ENCODE results near the gene EPHA2. TPM values are rescaled to one million over a fixed set of nuclear protein-coding genes. Genes with fewer than 3 reads are reported as not detected.
A peak's percentile ranks its signal among the peaks of the same experiment; 100 is the strongest.

The EPHA2 gene
- polyA plus RNA-seq, 1 of the 3 experiments (the other 2 are of a cell fraction), result 126 TPM

DNA sequence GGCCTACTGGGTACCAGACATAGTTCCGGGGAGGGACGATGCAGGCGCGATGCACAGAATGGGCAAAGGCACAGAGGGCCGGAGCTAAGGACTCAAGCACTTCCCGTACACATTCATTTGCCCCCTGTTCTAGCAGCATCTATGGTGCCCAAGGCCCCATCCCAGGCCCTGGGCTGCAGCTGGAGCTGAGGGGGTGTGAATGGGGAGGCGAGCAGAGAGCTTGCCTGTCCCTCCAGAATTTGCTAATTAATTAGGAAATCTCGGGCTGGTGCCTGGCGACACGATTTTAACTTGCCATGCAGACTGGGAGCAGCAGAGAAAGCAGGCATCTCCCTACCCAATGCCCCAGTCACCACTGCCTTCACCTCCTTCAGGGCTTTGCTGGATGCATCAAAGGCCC lies 35.9 kb downstream of the EPHA2 start (continued):
- TF ChIP-seq USF2 (IDR thresholded peaks at IDR 0.05; ENCODE audit: borderline replicate concordance, low read depth, low read length) (no peak), FOXM1 (IDR thresholded peaks at IDR 0.05; ENCODE audit: low read depth) (no peak), JUND (IDR thresholded peaks at IDR 0.05) (no peak), NFIC (IDR thresholded peaks at IDR 0.05; ENCODE audit: borderline replicate concordance) (no peak), YY1 (IDR thresholded peaks at IDR 0.05; ENCODE audit: low read depth) (no peak), SMC3 (IDR thresholded peaks at IDR 0.05; ENCODE audit: low read depth, low read length) (no peak)
- TF ChIP-seq, protein P1, sequence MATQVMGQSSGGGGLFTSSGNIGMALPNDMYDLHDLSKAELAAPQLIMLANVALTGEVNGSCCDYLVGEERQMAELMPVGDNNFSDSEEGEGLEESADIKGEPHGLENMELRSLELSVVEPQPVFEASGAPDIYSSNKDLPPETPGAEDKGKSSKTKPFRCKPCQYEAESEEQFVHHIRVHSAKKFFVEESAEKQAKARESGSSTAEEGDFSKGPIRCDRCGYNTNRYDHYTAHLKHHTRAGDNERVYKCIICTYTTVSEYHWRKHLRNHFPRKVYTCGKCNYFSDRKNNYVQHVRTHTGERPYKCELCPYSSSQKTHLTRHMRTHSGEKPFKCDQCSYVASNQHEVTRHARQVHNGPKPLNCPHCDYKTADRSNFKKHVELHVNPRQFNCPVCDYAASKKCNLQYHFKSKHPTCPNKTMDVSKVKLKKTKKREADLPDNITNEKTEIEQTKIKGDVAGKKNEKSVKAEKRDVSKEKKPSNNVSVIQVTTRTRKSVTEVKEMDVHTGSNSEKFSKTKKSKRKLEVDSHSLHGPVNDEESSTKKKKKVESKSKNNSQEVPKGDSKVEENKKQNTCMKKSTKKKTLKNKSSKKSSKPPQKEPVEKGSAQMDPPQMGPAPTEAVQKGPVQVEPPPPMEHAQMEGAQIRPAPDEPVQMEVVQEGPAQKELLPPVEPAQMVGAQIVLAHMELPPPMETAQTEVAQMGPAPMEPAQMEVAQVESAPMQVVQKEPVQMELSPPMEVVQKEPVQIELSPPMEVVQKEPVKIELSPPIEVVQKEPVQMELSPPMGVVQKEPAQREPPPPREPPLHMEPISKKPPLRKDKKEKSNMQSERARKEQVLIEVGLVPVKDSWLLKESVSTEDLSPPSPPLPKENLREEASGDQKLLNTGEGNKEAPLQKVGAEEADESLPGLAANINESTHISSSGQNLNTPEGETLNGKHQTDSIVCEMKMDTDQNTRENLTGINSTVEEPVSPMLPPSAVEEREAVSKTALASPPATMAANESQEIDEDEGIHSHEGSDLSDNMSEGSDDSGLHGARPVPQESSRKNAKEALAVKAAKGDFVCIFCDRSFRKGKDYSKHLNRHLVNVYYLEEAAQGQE (IDR thresholded peaks at IDR 0.05; ENCODE audit: low read depth, low read length), result no peak

- 86% methylated on average over 2 of the region's 6 CpGs for WGBS (ENCODE audit: low lambda C conversion rate)
- POLR2A ChIA-PET, result no interaction called here
- Histone ChIP-seq H3K9me3 (no peaks in the 10 kb centered on the region), H3K4me3 (ENCODE audit: low read depth in 2 of 2, low read length in 1 of 2) (no peak overlapping the region), H3F3A (replicated peaks; ENCODE audit: insufficient read depth) (peaks cover 28% of the 10 kb centered on the region), H3K27me3 (ENCODE audit: insufficient read depth) (no peaks in the 10 kb centered on the region), H4K20me1 (ENCODE audit: insufficient read depth) (peaks cover 1% of the 10 kb centered on the region; the same call in 1 of the 2 replicates), H2AFZ (ENCODE audit: low read depth) (no peak overlapping the region), H3K27ac (ENCODE audit: low read depth in 2 of 2, low read length in 1 of 2) (no peak overlapping the region), H3K36me3 (replicated peaks in 1 of 2; ENCODE audit: control insufficient read depth in 1 of 2, insufficient read depth in 2 of 2, low read length in 1 of 2) (peaks cover 5 to 16% of the 10 kb centered on the region in 2 experiments), H3K4me2 (no peak overlapping the region), H3K9me2 (no peaks in the 10 kb centered on the region), H3K79me2 (ENCODE audit: insufficient read depth) (no peaks in the 10 kb centered on the region), H3K9ac (no peak overlapping the region), H3K4me1 (ENCODE audit: control insufficient read depth in 1 of 2, insufficient read depth in 2 of 2, low read depth in 1 of 2, low read length in 1 of 2) (peaks cover 0 to 10% of the 10 kb centered on the region in 2 experiments; a peak in 2 of 4 replicates)
- CTCF ChIA-PET, result interaction anchor here (0.8 to 1.4 kb wide), 4 partner anchors 10 to 46 kb away, joined by 3 to 7 read pairs (median 6); partner anchors contain the start of gene FAM131C
- peak; percentile 10 for DNase-seq
- TF ChIP-seq CTCF (IDR thresholded peaks at IDR 0.05), result no peak
- TF ChIP-seq FOXM1 (IDR thresholded peaks at IDR 0.05; ENCODE audit: low read depth), result no peak
- TF ChIP-seq, protein P2, sequence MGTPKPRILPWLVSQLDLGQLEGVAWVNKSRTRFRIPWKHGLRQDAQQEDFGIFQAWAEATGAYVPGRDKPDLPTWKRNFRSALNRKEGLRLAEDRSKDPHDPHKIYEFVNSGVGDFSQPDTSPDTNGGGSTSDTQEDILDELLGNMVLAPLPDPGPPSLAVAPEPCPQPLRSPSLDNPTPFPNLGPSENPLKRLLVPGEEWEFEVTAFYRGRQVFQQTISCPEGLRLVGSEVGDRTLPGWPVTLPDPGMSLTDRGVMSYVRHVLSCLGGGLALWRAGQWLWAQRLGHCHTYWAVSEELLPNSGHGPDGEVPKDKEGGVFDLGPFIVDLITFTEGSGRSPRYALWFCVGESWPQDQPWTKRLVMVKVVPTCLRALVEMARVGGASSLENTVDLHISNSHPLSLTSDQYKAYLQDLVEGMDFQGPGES (IDR thresholded peaks at IDR 0.05; ENCODE audit: low read depth, low read length), result no peak
- no peak for TF ChIP-seq RXRA (IDR thresholded peaks at IDR 0.05; ENCODE audit: borderline replicate concordance, low read depth)
- no peak for TF ChIP-seq MEF2A (IDR thresholded peaks at IDR 0.05; ENCODE audit: borderline replicate concordance, low read depth)
- no peak for TF ChIP-seq TEAD4 (IDR thresholded peaks at IDR 0.05; ENCODE audit: borderline replicate concordance, insufficient read depth)
- no peak for TF ChIP-seq YY1 (IDR thresholded peaks at IDR 0.05; ENCODE audit: low read depth)
- no peak for TF ChIP-seq NFIC (IDR thresholded peaks at IDR 0.05; ENCODE audit: borderline replicate concordance)
- no peak for TF ChIP-seq RFX5 (IDR thresholded peaks at IDR 0.05; ENCODE audit: low read length)
- TF ChIP-seq POLR2AphosphoS5 (IDR thresholded peaks at IDR 0.05; ENCODE audit: low read depth, low read length), result no peak
- no peak for TF ChIP-seq NRF1 (IDR thresholded peaks at IDR 0.05; ENCODE audit: low read depth, low read length)
- TF ChIP-seq ZBTB33 (IDR thresholded peaks at IDR 0.05; ENCODE audit: borderline replicate concordance, low read depth), result no peak
- TF ChIP-seq FOXJ3 (CRISPR knock-in tag; IDR thresholded peaks at IDR 0.05), result no peak
- no peak for TF ChIP-seq RAD21 (IDR thresholded peaks at IDR 0.05; ENCODE audit: low read length)
- no peak for TF ChIP-seq CHD2 (IDR thresholded peaks at IDR 0.05; ENCODE audit: low read length, partially characterized antibody)
- no peak for TF ChIP-seq EP300 (IDR thresholded peaks at IDR 0.05; ENCODE audit: borderline replicate concordance in 1 of 2, low read depth in 1 of 2, low read length in 1 of 2)
- no peak for TF ChIP-seq EZH2phosphoT487 (IDR thresholded peaks at IDR 0.05; ENCODE audit: borderline replicate concordance, low read depth)
- TF ChIP-seq SMC3 (IDR thresholded peaks at IDR 0.05; ENCODE audit: low read depth, low read length), result no peak
These were observed 36.4 kb downstream of the EPHA2 start for GRCh38 chr1:16119504-16119903.
